GM12892 (cell line): ENCODE measurements around the gene VEPH1.

Source experiments
- POLR2AphosphoS5 ChIP-seq: IDR thresholded peaks from 2 replicates; pipeline ENCODE4 v1.6.1; 2011; ENCODE audit warnings: low read depth, low read length, control low read depth
- TAF1 ChIP-seq: IDR thresholded peaks from 2 replicates; pipeline ENCODE4 v1.6.1; 2011; ENCODE audit warnings: low read depth, mild to moderate bottlenecking, control low read depth, low read length, borderline replicate concordance

GRCh38 chr3:157406394-157406793, 96.8 kb downstream of the VEPH1 start:
- TF ChIP-seq TAF1 (no peak), POLR2AphosphoS5 (no peak)
